Neuronal stem cell (in vitro differentiated cells): ENCODE data around the gene ADAP1.

ENCODE experiments used
- DNase-seq: peaks from one replicate; pipeline ENCODE4 v3.0.0-alpha.2; 2013; ENCODE audit warnings: low spot score
- H2AFZ ChIP-seq: one replicate; pipeline ENCODE4 v1.6.1; 2013; ENCODE audit warnings: mild to moderate bottlenecking, low read length, inconsistent platforms
- H2AK5ac ChIP-seq: 2 replicates; pipeline ENCODE4 v1.6.1; 2013; ENCODE audit warnings: low read depth, mild to moderate bottlenecking, inconsistent platforms, low read length, moderate library complexity, mixed read lengths
- H2BK120ac ChIP-seq: 2 replicates; pipeline ENCODE4 v1.6.1; 2013; ENCODE audit warnings: low read depth, mild to moderate bottlenecking, inconsistent platforms, low read length, moderate library complexity, mixed read lengths
- H2BK12ac ChIP-seq: one replicate; pipeline ENCODE4 v1.6.1; 2013; ENCODE audit warnings: low read length, inconsistent platforms
- H2BK15ac ChIP-seq: 2 replicates; pipeline ENCODE4 v1.6.1; 2013; ENCODE audit warnings: mild to moderate bottlenecking, low read length, inconsistent platforms, mixed read lengths
- H2BK5ac ChIP-seq: one replicate; pipeline ENCODE4 v1.6.1; 2013; ENCODE audit warnings: inconsistent platforms, mild to moderate bottlenecking, low read length, moderate library complexity
- H3K14ac ChIP-seq: one replicate; pipeline ENCODE4 v1.6.1; 2013; ENCODE audit warnings: low read length, inconsistent platforms
- H3K18ac ChIP-seq: 2 replicates; pipeline ENCODE4 v1.6.1; 2013; ENCODE audit warnings: low read length, inconsistent platforms
- H3K23ac ChIP-seq: 2 replicates; pipeline ENCODE4 v1.6.1; 2013; ENCODE audit warnings: low read depth, mild to moderate bottlenecking, mixed read lengths, low read length, inconsistent platforms; ENCODE audit not compliant: poor library complexity
- H3K27ac ChIP-seq: replicated peaks from 3 replicates; pipeline ENCODE4 v1.5.1; 2013; ENCODE audit warnings: low read length, inconsistent platforms
- H3K27me3 ChIP-seq, 3 experiments: 2 replicates each; pipeline ENCODE4 v1.6.1; 2013; ENCODE audit warnings: low read length in 3 of 3, mild to moderate bottlenecking in 2 of 3, inconsistent platforms in 1 of 3, low read depth in 1 of 3, mixed read lengths in 1 of 3, moderate library complexity in 1 of 3; ENCODE audit not compliant: control insufficient read depth in 3 of 3, insufficient read depth in 3 of 3
- H3K36me3 ChIP-seq, 2 donors: replicated peaks in 1 of 2; 2 replicates each; pipeline ENCODE4 v1.6.1; 2013; ENCODE audit warnings: low read length in 2 of 2; ENCODE audit not compliant: control insufficient read depth in 2 of 2, insufficient read depth in 2 of 2
- H3K4ac ChIP-seq: 2 replicates; pipeline ENCODE4 v1.6.1; 2013; ENCODE audit warnings: inconsistent platforms, mild to moderate bottlenecking, low read length, moderate library complexity
- H3K4me1 ChIP-seq, 2 donors: 1 replicate in 1 of 2; 2 replicates in 1 of 2; pipeline ENCODE4 v1.6.1; 2013; ENCODE audit warnings: low read length in 2 of 2, low read depth in 1 of 2; ENCODE audit not compliant: control insufficient read depth in 2 of 2, insufficient read depth in 1 of 2
- H3K4me2 ChIP-seq: one replicate; pipeline ENCODE4 v1.6.1; 2013; ENCODE audit warnings: mild to moderate bottlenecking, low read length, inconsistent platforms; ENCODE audit not compliant: insufficient read depth, poor library complexity, severe bottlenecking
- H3K4me3 ChIP-seq, 2 donors: 2 replicates each; pipeline ENCODE4 v1.5.1; 2013; ENCODE audit warnings: low read length in 2 of 2, mild to moderate bottlenecking in 2 of 2, inconsistent platforms in 1 of 2, moderate library complexity in 1 of 2
- H3K79me1 ChIP-seq: one replicate; pipeline ENCODE4 v1.6.1; 2013; ENCODE audit warnings: low read depth, mild to moderate bottlenecking, inconsistent platforms, low read length, moderate library complexity
- H3K9ac ChIP-seq: one replicate; pipeline ENCODE4 v1.6.1; 2013; ENCODE audit warnings: mild to moderate bottlenecking, low read depth, low read length, inconsistent platforms; ENCODE audit not compliant: poor library complexity
- H3K9me3 ChIP-seq, 2 donors: replicated peaks in 1 of 2; 2 replicates each; pipeline versions ENCODE3 to v1.6.1; 2013; ENCODE audit warnings: low read length in 2 of 2, mild to moderate bottlenecking in 2 of 2, inconsistent platforms in 1 of 2, low read depth in 1 of 2, mixed read lengths in 1 of 2, moderate library complexity in 1 of 2; ENCODE audit not compliant: control insufficient read depth in 2 of 2, insufficient read depth in 1 of 2
- H4K8ac ChIP-seq: one replicate; pipeline ENCODE4 v1.6.1; 2013; ENCODE audit warnings: low read depth, mild to moderate bottlenecking, inconsistent platforms, low read length, moderate library complexity
- H4K91ac ChIP-seq: one replicate; pipeline ENCODE4 v1.6.1; 2013; ENCODE audit warnings: low read length, low read depth, mild to moderate bottlenecking, inconsistent platforms; ENCODE audit not compliant: poor library complexity
- WGBS, 2 donors: extraction: QIAGEN DNeasy Blood & Tissue Kit; methylation state at CpG; one replicate each; pipeline ENCODE4 v1.1.7; 2013; ENCODE audit warnings: missing lambda C conversion rate in 2 of 2, mixed read lengths in 1 of 2; ENCODE audit not compliant: insufficient read length in 2 of 2, insufficient replicate concordance in 1 of 2; ENCODE audit errors: extremely low coverage in 2 of 2; 5-methylcytosine and 5-hydroxymethylcytosine counted together

ADAP1 gene

DNA sequence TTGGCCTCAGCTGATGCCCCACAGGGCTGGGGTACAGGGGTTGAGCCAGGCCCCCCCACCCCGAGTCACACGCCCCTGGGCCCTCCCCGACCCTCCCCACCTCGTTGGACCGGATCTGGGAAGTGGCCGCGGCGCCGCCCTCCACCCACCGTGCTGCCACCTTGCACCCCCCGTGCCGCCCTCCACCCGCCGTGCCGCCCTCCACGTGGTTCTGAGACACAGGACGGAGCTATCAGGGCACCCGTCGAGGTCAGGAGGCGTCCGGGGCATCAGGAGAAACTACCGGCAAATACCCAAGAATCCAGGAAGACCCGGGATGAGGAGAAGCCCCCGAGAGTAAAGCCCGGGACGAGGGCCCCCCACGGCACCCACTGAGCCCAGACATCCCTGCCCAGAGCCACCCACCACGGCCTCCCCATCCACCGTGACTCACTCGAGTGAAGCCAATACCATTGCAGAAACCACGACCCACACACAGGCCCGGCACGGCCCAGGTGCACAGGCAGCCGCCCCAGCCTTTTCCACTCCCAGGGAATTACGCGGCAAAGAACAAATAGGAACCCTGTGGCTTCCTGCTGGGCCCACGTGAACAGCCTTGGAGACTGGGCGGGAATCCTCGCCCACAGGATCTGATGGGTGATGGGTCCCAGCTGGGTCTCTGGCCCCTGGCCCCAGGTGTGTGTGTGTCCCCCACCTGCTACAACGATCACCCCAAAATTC lies 34.0 kb downstream of the ADAP1 start:
- Histone ChIP-seq H3K4me1 (peaks cover 7 to 22% of the 10 kb centered on the region in 2 donors), H3K18ac (no peak overlapping the region), H3K4me2 (no peak overlapping the region), H3K27ac (no peak overlapping the region), H3K79me1 (no peaks in the 10 kb centered on the region), H3K14ac (peak overlapping the region; percentile 89), H3K36me3 (no peaks in the 10 kb centered on the region), H2AK5ac (peak overlapping the region; percentile 88), H4K91ac (no peak overlapping the region), H3K4ac (no peak overlapping the region), H3K9ac (no peak overlapping the region), H3K9me3 (no peaks in the 10 kb centered on the region), H4K8ac (no peak overlapping the region), H2BK5ac (no peak overlapping the region), H3K27me3 (peaks cover 0 to 20% (median 0%) of the 10 kb centered on the region in 3 experiments), H3K23ac (no peak overlapping the region), H2BK15ac (peak overlapping the region; percentile 37), H3K4me3 (no peak overlapping the region), H2AFZ (no peak overlapping the region), H2BK120ac (no peak overlapping the region), H2BK12ac (peak overlapping the region; percentile 22)
- no peak for DNase-seq
- no CpG with 5 or more reads among the region's 40 CpGs for WGBS, 2 donors

DNA sequence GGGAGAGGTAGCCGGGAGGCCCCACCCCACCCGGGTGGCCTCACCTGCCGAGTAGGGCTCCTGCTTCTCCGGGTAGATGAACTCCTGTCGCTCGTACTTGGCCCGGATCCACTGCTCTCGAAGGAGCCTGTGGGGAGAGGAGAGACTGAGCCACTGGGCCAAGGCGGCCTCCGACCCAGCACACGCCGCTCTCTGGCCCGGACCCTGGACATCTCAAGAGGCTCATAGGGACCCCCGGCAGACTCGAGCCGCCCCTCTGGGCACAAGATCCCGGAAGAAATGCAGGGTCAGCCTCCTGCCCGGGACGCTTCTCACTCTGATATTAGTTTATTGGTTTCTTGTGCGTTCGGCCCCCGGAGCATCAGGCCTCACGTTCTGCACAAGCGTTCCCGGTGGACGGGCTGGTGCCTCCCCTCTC lies 34.5 kb downstream of the ADAP1 start:
- Histone ChIP-seq H3K23ac (no peak overlapping the region), H3K4me2 (no peak overlapping the region), H2BK12ac (no peak overlapping the region), H3K27ac (no peak overlapping the region), H4K91ac (no peak overlapping the region), H3K4ac (no peak overlapping the region), H3K18ac (no peak overlapping the region), H3K4me1 (peaks cover 7 to 28% of the 10 kb centered on the region in 2 donors), H2AK5ac (peak overlapping the region; percentile 88), H3K9me3 (no peaks in the 10 kb centered on the region), H3K4me3 (no peak overlapping the region), H2BK5ac (no peak overlapping the region), H3K9ac (no peak overlapping the region), H3K79me1 (no peaks in the 10 kb centered on the region), H3K36me3 (no peaks in the 10 kb centered on the region), H3K27me3 (peaks cover 0 to 25% (median 0%) of the 10 kb centered on the region in 3 experiments), H2BK120ac (no peak overlapping the region), H2AFZ (no peak overlapping the region), H2BK15ac (peak overlapping the region; percentile 37), H3K14ac (no peak overlapping the region), H4K8ac (no peak overlapping the region)
- DNase-seq = no peak
- WGBS, 2 donors = no CpG with 5 or more reads among the region's 26 CpGs

DNA sequence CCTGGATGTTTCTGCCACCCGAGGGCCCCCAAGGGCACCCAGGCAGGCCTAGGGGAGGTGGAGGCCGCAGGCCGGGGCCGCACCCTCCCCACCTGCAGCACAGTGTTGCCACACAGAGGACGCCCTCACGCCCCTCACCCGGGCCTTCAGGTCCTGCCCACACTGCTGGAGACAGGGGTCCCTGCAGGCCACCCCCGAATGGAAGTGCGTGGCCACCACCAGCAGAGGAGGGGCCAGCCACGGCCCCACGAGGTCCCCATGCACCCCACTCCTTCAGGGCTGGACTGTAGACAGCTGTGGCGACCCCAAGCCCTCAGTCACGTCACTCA lies 35.4 kb downstream of the ADAP1 start:
- H3K4me1 ChIP-seq = peaks cover 7 to 28% of the 10 kb centered on the region in 2 donors
- no peak overlapping the region for H3K4ac ChIP-seq
- DNase-seq = no peak
- no peak overlapping the region for H3K14ac ChIP-seq
- H3K23ac ChIP-seq = peak overlapping the region; percentile 31
- H3K9me3 ChIP-seq = no peaks in the 10 kb centered on the region
- no peak overlapping the region for H3K27ac ChIP-seq
- no peak overlapping the region for H2BK5ac ChIP-seq
- H2AFZ ChIP-seq = no peak overlapping the region
- no peaks in the 10 kb centered on the region for H3K79me1 ChIP-seq
- peak overlapping the region; percentile 61 for H2BK120ac ChIP-seq
- peak overlapping the region; percentile 84 for H2BK12ac ChIP-seq
- peak overlapping the region; percentile 26 for H2BK15ac ChIP-seq
- no peak overlapping the region for H2AK5ac ChIP-seq
- H3K18ac ChIP-seq = peak overlapping the region; percentile 76
- H4K8ac ChIP-seq = no peak overlapping the region
- H3K4me2 ChIP-seq = no peak overlapping the region
- H3K36me3 ChIP-seq = no peaks in the 10 kb centered on the region
- peaks cover 0 to 23% (median 0%) of the 10 kb centered on the region in 3 experiments for H3K27me3 ChIP-seq
- no peak overlapping the region for H4K91ac ChIP-seq
- H3K4me3 ChIP-seq = no peak overlapping the region
- no CpG with 5 or more reads among the region's 13 CpGs for WGBS, 2 donors
- no peak overlapping the region for H3K9ac ChIP-seq

DNA sequence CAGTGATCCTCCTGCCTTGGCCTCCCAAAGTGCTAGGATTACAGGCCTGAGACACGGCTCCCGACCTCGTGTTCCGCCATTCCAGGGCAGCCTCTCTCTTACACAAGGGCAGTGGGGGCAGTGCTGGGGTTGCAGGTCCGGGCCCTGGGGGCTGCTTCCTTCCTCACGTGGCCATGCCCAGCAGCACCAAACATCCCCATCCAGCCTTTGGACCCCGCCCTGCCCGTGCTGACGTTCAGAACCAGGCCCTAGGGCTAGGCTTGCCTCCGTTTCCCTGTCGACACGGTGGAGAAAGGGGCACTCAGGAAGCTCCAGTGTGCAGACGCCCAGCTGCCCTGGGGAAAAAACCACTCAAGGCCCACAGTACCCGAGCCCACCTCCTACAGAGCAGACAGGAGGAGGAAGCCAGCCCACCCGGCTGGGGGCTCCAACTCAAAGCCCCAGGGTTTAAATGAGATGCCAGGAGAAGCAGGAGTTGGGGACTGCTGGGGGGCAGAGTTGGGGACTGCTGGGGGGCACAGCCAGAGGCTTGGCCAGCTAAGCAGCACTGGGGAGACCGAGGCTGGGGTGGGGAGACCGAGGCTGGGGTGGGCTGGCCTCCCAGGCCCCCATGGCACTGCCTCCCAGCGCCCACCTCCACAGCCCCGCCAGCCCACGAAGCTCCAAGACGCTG lies 35.9 kb downstream of the ADAP1 start:
- no peak overlapping the region for H3K4me3 ChIP-seq
- no peak overlapping the region for H4K91ac ChIP-seq
- no peak overlapping the region for H3K4me2 ChIP-seq
- H3K4me1 ChIP-seq = peaks cover 7 to 28% of the 10 kb centered on the region in 2 donors
- no peaks in the 10 kb centered on the region for H3K9me3 ChIP-seq
- H2BK15ac ChIP-seq = no peak overlapping the region
- peak overlapping the region; percentile 37 for H3K4ac ChIP-seq
- H3K27ac ChIP-seq = no peak overlapping the region
- peak overlapping the region; percentile 65 for H3K23ac ChIP-seq
- H2AK5ac ChIP-seq = peak overlapping the region; percentile 75
- H2BK12ac ChIP-seq = peak overlapping the region; percentile 84
- H2BK120ac ChIP-seq = peak overlapping the region; percentile 61
- no peak overlapping the region for H4K8ac ChIP-seq
- H3K79me1 ChIP-seq = no peaks in the 10 kb centered on the region
- DNase-seq = no peak
- H2BK5ac ChIP-seq = no peak overlapping the region
- no peak overlapping the region for H3K14ac ChIP-seq
- no CpG with 5 or more reads among the region's 21 CpGs for WGBS, 2 donors
- H2AFZ ChIP-seq = no peak overlapping the region
- H3K27me3 ChIP-seq = peaks cover 0 to 23% (median 0%) of the 10 kb centered on the region in 3 experiments
- peak overlapping the region; percentile 76 for H3K18ac ChIP-seq
- H3K36me3 ChIP-seq = no peaks in the 10 kb centered on the region
- H3K9ac ChIP-seq = peak overlapping the region; percentile 77
